Endothelial cell of umbilical vein (primary cell): Measurements from ENCODE around the gene ANKS1B. TPM values are rescaled to one million over a fixed set of nuclear protein-coding genes. Genes with fewer than 3 reads are reported as not detected.

Source experiments
- BruUV-seq: library from RNA; stranded (reverse); fragments of 400-500 nt; replicated peaks from 2 replicates; lab custom pipeline; 2021; lab: Mats Ljungman, UMichigan
- CTCF ChIA-PET: fragments of 300-600, 350-600 bp; sonication (Branson Sonifier 250); formaldehyde crosslinking; loops from one replicate; lab custom pipeline; 2021; ENCODE audit warnings: antibody characterized with exemption, inconsistent platforms; lab: Charles Lee
- POLR2A ChIA-PET: fragments of 300-600, 350-600 bp; sonication (Branson Sonifier 250); formaldehyde crosslinking; loops from one replicate; lab custom pipeline; 2021; ENCODE audit warnings: antibody characterized with exemption, inconsistent platforms; lab: Charles Lee
- DNase-seq: peaks from one replicate; pipeline ENCODE4 v3.0.0-alpha.2; 2011; ENCODE audit warnings: low read depth, low spot score
- FAIRE-seq: peaks from 2 replicates; lab custom pipeline; 2011; peaks lifted over from hg19 to GRCh38; lab: Jason Lieb, UNC
- H2AFZ ChIP-seq: 2 replicates; pipeline ENCODE4 v1.6.0; 2012; ENCODE audit warnings: low read depth, low read length, control low read depth, inconsistent platforms
- H3K27ac ChIP-seq: 2 replicates; pipeline ENCODE4 v1.5.1; 2011; ENCODE audit warnings: low read depth, mild to moderate bottlenecking, control low read depth, low read length, moderate library complexity; ENCODE audit not compliant: insufficient read depth
- H3K27me3 ChIP-seq, 2 experiments: 2 replicates each; pipeline versions ENCODE4 v1.6.0 to v1.6.1; 2011; ENCODE audit warnings: low read length in 2 of 2, mixed read lengths in 1 of 2; ENCODE audit not compliant: control insufficient read depth in 2 of 2, insufficient read depth in 2 of 2
- H3K36me3 ChIP-seq, 2 experiments: 2 replicates in 1 of 2; 3 replicates in 1 of 2; pipeline ENCODE4 v1.5.1; 2011; ENCODE audit warnings: low read length in 2 of 2, mild to moderate bottlenecking in 1 of 2, moderate library complexity in 1 of 2; ENCODE audit not compliant: control insufficient read depth in 2 of 2, insufficient read depth in 2 of 2; ENCODE audit errors: extremely low read depth in 1 of 2
- H3K4me1 ChIP-seq: 3 replicates; pipeline ENCODE4 v1.5.1; 2011; ENCODE audit warnings: mild to moderate bottlenecking, low read length; ENCODE audit not compliant: control insufficient read depth, insufficient read depth; ENCODE audit errors: extremely low read depth
- H3K4me2 ChIP-seq: 2 replicates; pipeline ENCODE4 v1.6.1; 2011; ENCODE audit warnings: low read length, control low read depth, mixed read lengths; ENCODE audit not compliant: insufficient read depth
- H3K4me3 ChIP-seq, 3 experiments: fragments of 200-600 bp in 1 of 3; sonication (generic), shearing (Covaris generic) in 1 of 3; replicated peaks in 1 of 3; 2 replicates each; pipeline ENCODE4 v1.5.1; 2011 to 2016; ENCODE audit warnings: control low read depth in 3 of 3, low read length in 3 of 3, mild to moderate bottlenecking in 2 of 3, inconsistent platforms in 1 of 3, low read depth in 1 of 3, moderate library complexity in 1 of 3; ENCODE audit not compliant: insufficient read depth in 1 of 3
- H3K79me2 ChIP-seq: 2 replicates; pipeline ENCODE4 v1.6.0; 2012; ENCODE audit warnings: low read length, inconsistent platforms; ENCODE audit not compliant: control insufficient read depth, insufficient read depth
- H3K9ac ChIP-seq: replicated peaks from 2 replicates; pipeline ENCODE3; 2011; ENCODE audit warnings: low read length, control low read depth; ENCODE audit not compliant: insufficient read depth; ENCODE audit errors: extremely low read depth
- H3K9me1 ChIP-seq: replicated peaks from 3 replicates; pipeline ENCODE4 v1.6.0; 2011; ENCODE audit warnings: mild to moderate bottlenecking, low read length; ENCODE audit not compliant: control insufficient read depth, insufficient read depth; ENCODE audit errors: extremely low read depth
- H3K9me3 ChIP-seq: replicated peaks from 2 replicates; pipeline ENCODE4 v1.5.1; 2012; ENCODE audit warnings: low read length, inconsistent platforms; ENCODE audit not compliant: control insufficient read depth, insufficient read depth
- H4K20me1 ChIP-seq: replicated peaks from 2 replicates; pipeline ENCODE3; 2011; ENCODE audit warnings: mild to moderate bottlenecking, low read length; ENCODE audit not compliant: control insufficient read depth, insufficient read depth; ENCODE audit errors: extremely low read depth
- CTCF ChIP-seq, 2 donors: IDR thresholded peaks; 1 replicate in 1 of 2; 2 replicates in 1 of 2; pipeline ENCODE4 v1.5.1; 2011; ENCODE audit warnings: low read length in 2 of 2, mild to moderate bottlenecking in 2 of 2, moderate library complexity in 2 of 2, control low read depth in 1 of 2, inconsistent platforms in 1 of 2, low read depth in 1 of 2; ENCODE audit not compliant: insufficient read depth in 1 of 2; ENCODE audit errors: extremely low read depth in 1 of 2
- EZH2 ChIP-seq: IDR thresholded peaks from 2 replicates; pipeline ENCODE4 v1.6.1; 2012; ENCODE audit warnings: borderline replicate concordance, low read depth, mild to moderate bottlenecking, moderate library complexity, low read length, inconsistent platforms; ENCODE audit not compliant: severe bottlenecking
- FOS ChIP-seq: IDR thresholded peaks from 2 replicates; pipeline ENCODE4 v1.6.1; 2011; ENCODE audit warnings: mild to moderate bottlenecking, low read length, moderate library complexity, borderline replicate concordance; ENCODE audit not compliant: insufficient read depth
- GATA2 ChIP-seq: IDR thresholded peaks from 2 replicates; pipeline ENCODE4 v1.7.0; 2011; ENCODE audit warnings: low read depth, mild to moderate bottlenecking, moderate library complexity, mixed read lengths, low read length; ENCODE audit not compliant: insufficient read length, insufficient read depth
- JUN ChIP-seq: IDR thresholded peaks from 2 replicates; pipeline ENCODE4 v1.6.1; 2011; ENCODE audit warnings: borderline replicate concordance, low read depth; ENCODE audit not compliant: insufficient read length, insufficient read depth
- MAX ChIP-seq: IDR thresholded peaks from 2 replicates; pipeline ENCODE4 v1.6.1; 2011; ENCODE audit not compliant: insufficient read depth, insufficient read length
- MYC ChIP-seq: IDR thresholded peaks from one replicate; pipeline ENCODE4 v1.6.1; 2011; ENCODE audit warnings: mild to moderate bottlenecking, low read depth, low read length
- POLR2A ChIP-seq: IDR thresholded peaks from 2 replicates; pipeline ENCODE4 v1.6.1; 2012; ENCODE audit warnings: low read depth, mild to moderate bottlenecking, control low read depth, low read length
- POLR2AphosphoS5 ChIP-seq: IDR thresholded peaks from 2 replicates; pipeline ENCODE4 v1.6.1; 2012; ENCODE audit warnings: low read depth, mild to moderate bottlenecking, control low read depth, low read length, moderate library complexity; ENCODE audit not compliant: insufficient read depth
- dilution Hi-C: fragments of 300-500 bp; cut with MboI; formaldehyde crosslinking; loops from one replicate; pipeline ENCODE4 v1.15.0; 2019; ENCODE audit warnings: low sequenced_read_pairs; ENCODE audit not compliant: extremely low pct_ligation_motif_present
- intact Hi-C: fragments of 100-400 bp; cut with micrococcal nuclease; formaldehyde crosslinking; loops from one replicate; pipeline ENCODE4 v1.10.0; 2022
- polyA plus RNA-seq, 4 experiments: library from polyadenylated mRNA; depleted of rRNA in 3 of 4; stranded (reverse) in 3 of 4; unstranded in 1 of 4; fragments of >200 nt; gene quantifications; 2 replicates each; pipeline versions ENCODE4 v1.2.1 to v1.2.3, GENCODE V29; 2011 to 2012; ENCODE audit warnings: missing spikeins in 1 of 4
- total RNA-seq: library from RNA; stranded (reverse); gene quantifications from 2 replicates; pipeline ENCODE4 v1.2.3, GENCODE V29; 2021

ANKS1B gene
- total and polyA plus RNA-seq, 2 donors (not counting 3 experiments of a cell fraction or from before 2014, with no cell fraction given) = 0.15 to 0.38 TPM

GRCh38 chr12:99609455-99610181 is 375.1 kb downstream of the ANKS1B start:
- Histone ChIP-seq H3K4me3 (no peak overlapping the region), H3K9ac (no peak overlapping the region), H3K4me1 (no peaks in the 10 kb centered on the region), H4K20me1 (no peaks in the 10 kb centered on the region), H3K36me3 (no peaks in the 10 kb centered on the region), H3K27me3 (no peaks in the 10 kb centered on the region), H3K9me3 (peaks cover 5% of the 10 kb centered on the region), H3K4me2 (no peak overlapping the region), H3K27ac (no peak overlapping the region), H2AFZ (no peak overlapping the region), H3K79me2 (no peaks in the 10 kb centered on the region), H3K9me1 (no peaks in the 10 kb centered on the region)
- FAIRE-seq = no peak
- intact Hi-C loops = no loop called here
- CTCF ChIA-PET = no interaction called here
- dilution Hi-C loops = no loop called here
- POLR2A ChIA-PET = no interaction called here
- TF ChIP-seq MAX (no peak), MYC (no peak), POLR2A (no peak), JUN (no peak), EZH2 (no peak), CTCF (IDR thresholded peaks at IDR 0.05; ENCODE audit: extremely low read depth in 1 of 2, insufficient read depth in 1 of 2, low read depth in 1 of 2, low read length in 2 of 2) (no peak), GATA2 (no peak), FOS (no peak), POLR2AphosphoS5 (no peak)
- no TSS peak for BruUV-seq
- DNase-seq = no peak
